ENCODE results near the gene PTPRA. TPM values are rescaled to one million over a fixed set of nuclear protein-coding genes. Genes with fewer than 3 reads are reported as not detected.

The PTPRA gene
- total RNA-seq, 4 donors from 2014 or later = 26.2 to 53.7 (median 42.4) TPM

DNA sequence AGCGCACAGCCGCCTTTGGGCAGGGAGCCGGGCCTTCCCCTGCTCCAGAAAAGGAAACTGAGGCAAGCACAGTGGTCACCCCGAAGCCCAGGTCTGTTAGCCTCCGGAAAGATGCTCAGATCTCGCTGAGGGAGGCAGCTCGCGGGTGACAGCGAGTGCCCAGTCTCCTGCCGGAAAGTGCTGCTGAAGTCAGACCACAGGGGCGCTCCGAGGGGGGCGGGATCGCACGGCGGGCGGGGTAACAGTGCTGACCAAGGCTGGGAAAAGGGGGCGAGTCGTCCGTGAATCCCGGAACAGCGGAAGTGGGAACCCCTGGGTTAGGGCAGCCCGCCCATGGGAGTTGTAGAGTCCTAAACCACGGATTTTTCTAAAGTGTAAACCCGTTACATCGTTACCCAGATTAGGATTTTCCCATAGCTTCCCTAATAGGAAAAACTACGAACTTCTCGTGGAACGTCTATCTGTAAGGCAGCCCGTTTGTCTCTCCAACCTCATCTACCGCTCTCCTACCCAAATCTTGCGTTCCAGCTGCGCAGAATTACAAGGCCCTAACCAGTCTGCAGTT, 32.2 kb upstream of the PTPRA start:
- intact Hi-C loops (cut with DNase I) = no loop called here
- peaks cover 12 to 44% (median 18%) of the 10 kb centered on the region in 3 donors for H3K4me1 ChIP-seq
- no peaks in the 10 kb centered on the region for H3K27me3 ChIP-seq
- H3K27ac ChIP-seq = peak overlapping the region; percentile 83 to 95 (median 92)
- 15 to 18% methylated on average over 14 to 15 of the region's 33 CpGs for WGBS, 2 donors
- H3K4me3 ChIP-seq = peak overlapping the region; percentile 76 to 100 (median 82)
- H3K36me3 ChIP-seq = peaks cover 0 to 24% (median 0%) of the 10 kb centered on the region in 3 donors
- H3K9me3 ChIP-seq = no peaks in the 10 kb centered on the region
- no peak for DNase-seq
- no peak for TF ChIP-seq POLR2A (IDR thresholded peaks at IDR 0.05)
- TF ChIP-seq, protein P1, sequence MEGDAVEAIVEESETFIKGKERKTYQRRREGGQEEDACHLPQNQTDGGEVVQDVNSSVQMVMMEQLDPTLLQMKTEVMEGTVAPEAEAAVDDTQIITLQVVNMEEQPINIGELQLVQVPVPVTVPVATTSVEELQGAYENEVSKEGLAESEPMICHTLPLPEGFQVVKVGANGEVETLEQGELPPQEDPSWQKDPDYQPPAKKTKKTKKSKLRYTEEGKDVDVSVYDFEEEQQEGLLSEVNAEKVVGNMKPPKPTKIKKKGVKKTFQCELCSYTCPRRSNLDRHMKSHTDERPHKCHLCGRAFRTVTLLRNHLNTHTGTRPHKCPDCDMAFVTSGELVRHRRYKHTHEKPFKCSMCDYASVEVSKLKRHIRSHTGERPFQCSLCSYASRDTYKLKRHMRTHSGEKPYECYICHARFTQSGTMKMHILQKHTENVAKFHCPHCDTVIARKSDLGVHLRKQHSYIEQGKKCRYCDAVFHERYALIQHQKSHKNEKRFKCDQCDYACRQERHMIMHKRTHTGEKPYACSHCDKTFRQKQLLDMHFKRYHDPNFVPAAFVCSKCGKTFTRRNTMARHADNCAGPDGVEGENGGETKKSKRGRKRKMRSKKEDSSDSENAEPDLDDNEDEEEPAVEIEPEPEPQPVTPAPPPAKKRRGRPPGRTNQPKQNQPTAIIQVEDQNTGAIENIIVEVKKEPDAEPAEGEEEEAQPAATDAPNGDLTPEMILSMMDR (IDR thresholded peaks at IDR 0.05) = peak in 1 of 6 experiments; percentile 2

DNA sequence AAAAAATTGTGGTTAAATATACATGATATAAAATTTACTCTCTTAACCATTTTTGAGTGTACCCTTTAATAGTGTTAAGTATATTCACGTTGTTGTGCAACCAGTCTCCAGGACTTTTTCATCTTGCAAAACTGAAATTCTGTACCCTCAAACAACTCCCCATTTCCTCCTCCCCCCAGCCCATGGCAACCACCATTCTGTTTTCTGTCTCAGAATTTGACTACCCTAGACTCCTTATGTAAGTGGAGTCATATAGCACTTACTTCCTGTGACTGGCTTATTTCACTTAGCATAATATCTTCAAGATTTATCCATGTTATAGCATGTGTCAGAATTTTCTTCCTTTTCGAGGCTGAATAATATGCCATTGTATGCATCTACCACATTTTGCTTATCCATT, 27.7 kb upstream of the PTPRA start:
- no peak overlapping the region for H3K27ac ChIP-seq
- 76 to 87% methylated on average over 2 of the region's 2 CpGs for WGBS, 2 donors
- DNase-seq = no peak
- no peaks in the 10 kb centered on the region for H3K27me3 ChIP-seq
- H3K36me3 ChIP-seq = peaks cover 0 to 8% (median 3%) of the 10 kb centered on the region in 3 donors
- peaks cover 8 to 31% (median 9%) of the 10 kb centered on the region in 3 donors for H3K4me1 ChIP-seq
- TF ChIP-seq, protein P1 (IDR thresholded peaks at IDR 0.05) = no peak
- TF ChIP-seq POLR2A (IDR thresholded peaks at IDR 0.05) = no peak
- intact Hi-C loops (cut with DNase I) = no loop called here
- H3K9me3 ChIP-seq = no peaks in the 10 kb centered on the region
- no peak overlapping the region for H3K4me3 ChIP-seq

DNA sequence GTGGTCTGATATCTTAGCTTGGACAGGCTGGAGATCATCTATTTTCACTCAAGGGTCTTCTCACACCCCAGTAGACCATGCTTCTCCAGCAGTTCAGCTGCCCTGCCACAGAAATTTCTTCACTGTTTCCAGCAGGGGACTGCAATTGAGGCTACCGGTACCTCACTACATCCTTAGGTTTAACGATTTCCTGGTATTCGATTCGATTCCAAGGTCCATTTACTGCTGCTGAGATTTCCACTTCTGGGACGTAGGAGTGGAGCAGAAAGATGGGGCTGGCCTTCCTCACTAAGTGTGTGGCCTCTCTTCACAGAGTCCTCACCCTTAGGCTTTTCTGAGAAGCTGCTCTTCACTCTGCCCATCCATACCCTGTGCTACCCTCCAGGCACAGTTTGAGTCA, 26.6 kb upstream of the PTPRA start:
- no peak for DNase-seq
- intact Hi-C loops (cut with DNase I) = no loop called here
- peaks cover 1 to 23% (median 2%) of the 10 kb centered on the region in 3 donors for H3K4me1 ChIP-seq
- peaks cover 0 to 8% (median 3%) of the 10 kb centered on the region in 3 donors for H3K36me3 ChIP-seq
- 92 to 97% methylated on average over 5 of the region's 5 CpGs for WGBS, 2 donors
- H3K27ac ChIP-seq = no peak overlapping the region
- H3K9me3 ChIP-seq = no peaks in the 10 kb centered on the region
- TF ChIP-seq, protein P1 (IDR thresholded peaks at IDR 0.05) = no peak
- H3K4me3 ChIP-seq = no peak overlapping the region
- no peaks in the 10 kb centered on the region for H3K27me3 ChIP-seq

DNA sequence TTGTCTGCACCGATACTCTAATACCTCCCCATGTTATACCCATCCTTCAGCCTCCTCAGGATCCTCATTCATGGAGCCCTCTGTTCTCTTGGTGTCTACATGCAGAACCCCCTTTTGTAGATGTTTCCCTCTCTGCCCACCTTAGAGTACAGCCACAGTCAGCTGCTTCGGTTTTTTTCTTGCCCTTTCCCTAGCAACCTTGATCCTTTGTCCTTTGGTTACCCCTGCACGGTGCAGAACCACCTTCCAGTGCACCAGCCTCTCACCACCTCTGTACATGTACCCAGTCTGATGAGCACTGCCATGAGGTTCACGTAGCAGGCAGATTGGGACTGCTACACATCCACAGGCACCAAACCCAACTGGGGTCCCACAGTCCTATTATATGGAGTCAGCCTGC, 25.5 kb upstream of the PTPRA start:
- Histone ChIP-seq H3K4me3 (no peak overlapping the region), H3K27ac (no peak overlapping the region), H3K4me1 (peaks cover 0 to 22% (median 0%) of the 10 kb centered on the region in 3 donors), H3K27me3 (no peaks in the 10 kb centered on the region), H3K9me3 (no peaks in the 10 kb centered on the region), H3K36me3 (peaks cover 0 to 8% (median 3%) of the 10 kb centered on the region in 3 donors)
- no peak for DNase-seq
- intact Hi-C loops (cut with DNase I) = no loop called here
- 91 to 92% methylated on average over 4 of the region's 4 CpGs for WGBS, 2 donors
- TF ChIP-seq POLR2A (IDR thresholded peaks at IDR 0.05) = no peak
- TF ChIP-seq, protein P1 (IDR thresholded peaks at IDR 0.05) = no peak

DNA sequence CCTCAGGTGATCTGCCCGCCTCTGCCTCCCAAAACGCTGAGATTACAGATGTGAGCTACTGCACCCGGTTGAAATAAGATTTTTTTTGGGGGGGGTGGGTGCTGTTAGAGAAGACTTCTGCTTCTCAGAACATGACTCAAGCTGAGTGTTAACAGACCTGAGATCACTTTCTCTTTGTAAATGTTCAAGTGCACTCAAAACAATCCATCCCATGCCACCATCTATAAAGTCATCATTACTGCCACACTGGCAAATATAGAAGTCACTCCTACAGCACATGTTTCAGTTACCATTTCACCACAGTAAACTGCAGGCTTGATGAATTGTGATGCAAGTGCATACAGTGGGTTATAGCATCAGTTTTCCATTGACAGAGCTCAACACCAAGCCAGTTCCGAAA, 23.8 kb upstream of the PTPRA start:
- WGBS, 2 donors = 63 to 91% methylated on average over 1 to 4 of the region's 4 CpGs
- H3K27ac ChIP-seq = no peak overlapping the region
- H3K9me3 ChIP-seq = no peaks in the 10 kb centered on the region
- H3K4me1 ChIP-seq = peaks cover 0 to 7% (median 0%) of the 10 kb centered on the region in 3 donors
- DNase-seq = no peak
- no peak overlapping the region for H3K4me3 ChIP-seq
- no peaks in the 10 kb centered on the region for H3K27me3 ChIP-seq
- TF ChIP-seq POLR2A (IDR thresholded peaks at IDR 0.05) = no peak
- TF ChIP-seq, protein P1 (IDR thresholded peaks at IDR 0.05) = no peak
- peaks cover 0 to 8% (median 3%) of the 10 kb centered on the region in 3 donors for H3K36me3 ChIP-seq
- intact Hi-C loops (cut with DNase I) = no loop called here
